K562 (cell line): ENCODE measurements around the gene ZFP92. TPM values are rescaled to one million over a fixed set of nuclear protein-coding genes. Genes with fewer than 3 reads are reported as not detected.

ENCODE experiments used
- ATAC-seq: fragments of 200-7000 bp; cut with Tn5 transposase; 3 replicates; pipeline ENCODE4 v1.9.1; 2020; ENCODE audit warnings: moderate library complexity
- BruUV-seq: library from RNA; stranded (reverse); fragments of 400-500 nt; replicated peaks from 2 replicates; lab custom pipeline; 2021; lab: Mats Ljungman, UMichigan
- CTCF ChIA-PET: fragments of 300-600 bp; formaldehyde crosslinking; extraction: SDS; loops from one replicate; lab custom pipeline; 2021; ENCODE audit warnings: low intra/inter-chr PET ratio; lab: Yijun Ruan, JAX
- POLR2A ChIA-PET: fragments of 300-600, 350-650 bp; sonication (Branson Sonifier 250); formaldehyde crosslinking; extraction: SDS; loops from one replicate; lab custom pipeline; 2021; ENCODE audit warnings: antibody characterized with exemption, inconsistent platforms; lab: Yijun Ruan, JAX
- DNase-seq, 4 experiments: peaks; one replicate each; pipeline versions ENCODE4 v3.0.0 to v3.0.0-alpha.2; 2011 to 2018; ENCODE audit warnings: low spot score in 3 of 4, mixed read lengths in 3 of 4; ENCODE audit errors: extremely low read depth in 1 of 4
- FAIRE-seq: peaks from 2 replicates; lab custom pipeline; 2011; peaks lifted over from hg19 to GRCh38; lab: Jason Lieb, UNC
- H2AFZ ChIP-seq: 2 replicates; pipeline ENCODE4 v1.6.0; 2011; ENCODE audit warnings: low read depth, low read length, control low read depth, inconsistent platforms
- H3K27ac ChIP-seq: fragments of 200-600 bp; 3 replicates; pipeline ENCODE4 v1.8.0; 2011; ENCODE audit warnings: low read depth, mild to moderate bottlenecking, control low read depth, inconsistent platforms, low read length, moderate library complexity, mixed read lengths; ENCODE audit errors: extremely low read depth
- H3K27me3 ChIP-seq, 2 experiments: fragments of 300-600 bp in 1 of 2; 2 replicates in 1 of 2; 3 replicates in 1 of 2; pipeline versions ENCODE4 v1.6.0 to v1.8.0; 2011; ENCODE audit warnings: inconsistent platforms in 2 of 2, low read length in 2 of 2, mild to moderate bottlenecking in 1 of 2, mixed read lengths in 1 of 2, moderate library complexity in 1 of 2; ENCODE audit not compliant: control insufficient read depth in 2 of 2, insufficient read depth in 2 of 2
- H3K36me3 ChIP-seq: fragments of 300-600 bp; 3 replicates; pipeline ENCODE4 v1.8.0; 2011; ENCODE audit warnings: mild to moderate bottlenecking, low read length, inconsistent platforms; ENCODE audit not compliant: control insufficient read depth, insufficient read depth
- H3K4me1 ChIP-seq, 2 experiments: fragments of 200-600 bp in 1 of 2; replicated peaks in 1 of 2; 2 replicates in 1 of 2; 3 replicates in 1 of 2; pipeline versions ENCODE4 v1.5.1 to v1.8.0; 2011; ENCODE audit warnings: inconsistent platforms in 2 of 2, low read length in 2 of 2, mild to moderate bottlenecking in 1 of 2, mixed read lengths in 1 of 2, moderate library complexity in 1 of 2; ENCODE audit not compliant: control insufficient read depth in 2 of 2, insufficient read depth in 2 of 2
- H3K4me2 ChIP-seq: 2 replicates; pipeline ENCODE4 v1.6.1; 2011; ENCODE audit warnings: low read length, control low read depth, inconsistent platforms, mixed read lengths; ENCODE audit not compliant: insufficient read depth
- H3K4me3 ChIP-seq: fragments of 200-600 bp; sonication (generic), shearing (Covaris generic); 2 replicates; pipeline ENCODE4 v1.5.1; 2016; ENCODE audit warnings: control low read depth, inconsistent platforms
- H3K79me2 ChIP-seq: fragments of 200-600 bp; 3 replicates; pipeline ENCODE4 v1.8.0; 2011; ENCODE audit warnings: low read length, inconsistent platforms; ENCODE audit not compliant: control insufficient read depth, insufficient read depth
- H3K9ac ChIP-seq, 2 experiments: 2 replicates each; pipeline versions ENCODE4 v1.6.0 to v1.6.1; 2011; ENCODE audit warnings: low read depth in 2 of 2, low read length in 2 of 2, control low read depth in 1 of 2, inconsistent platforms in 1 of 2, mild to moderate bottlenecking in 1 of 2, mixed read lengths in 1 of 2; ENCODE audit not compliant: insufficient read depth in 1 of 2
- H3K9me1 ChIP-seq: one replicate; pipeline ENCODE4 v1.6.0; 2011; ENCODE audit warnings: inconsistent platforms, mild to moderate bottlenecking, low read length, moderate library complexity; ENCODE audit not compliant: control insufficient read depth, insufficient read depth
- H3K9me3 ChIP-seq: replicated peaks from 2 replicates; pipeline ENCODE4 v1.5.1; 2011; ENCODE audit warnings: low read depth, low read length, inconsistent platforms; ENCODE audit not compliant: control insufficient read depth, insufficient read depth
- H4K20me1 ChIP-seq: replicated peaks from 2 replicates; pipeline ENCODE4 v1.6.1; 2011; ENCODE audit warnings: low read length, inconsistent platforms, mixed read lengths; ENCODE audit not compliant: control insufficient read depth, insufficient read depth
- RBM14 ChIP-seq: fragments of 200-400 bp; formaldehyde crosslinking; IDR thresholded peaks from 2 replicates; pipeline ENCODE4 v1.6.1; 2018; ENCODE audit warnings: low read depth, mild to moderate bottlenecking, low read length, moderate library complexity, borderline replicate concordance; ENCODE audit not compliant: insufficient read depth
- ZFP30 ChIP-seq: fragments of 250-450 bp; sonication (Bioruptor Pico); IDR thresholded peaks from 2 replicates; pipeline ENCODE4 v1.8.0; 2022; ENCODE audit warnings: moderate library complexity, mild to moderate bottlenecking, inconsistent platforms, borderline replicate concordance
- ZNF695 ChIP-seq: fragments of 450-650 bp; formaldehyde crosslinking; IDR thresholded peaks from 2 replicates; pipeline ENCODE4 v1.4.0; 2020; ENCODE audit warnings: mild to moderate bottlenecking, moderate library complexity
- WGBS: fragments of 100-300 bp; shearing (Covaris generic); methylation state at CpG from one replicate; pipeline ENCODE4 v1.1.6; 2016; ENCODE audit warnings: low coverage, mixed read lengths; ENCODE audit not compliant: insufficient coverage; ENCODE audit errors: missing lambda C conversion rate; 5-methylcytosine and 5-hydroxymethylcytosine counted together
- in situ Hi-C: fragments of 300-500 bp; cut with MboI; formaldehyde crosslinking; loops from 4 replicates; pipeline ENCODE4 v1.15.0; 2018; ENCODE audit warnings: inconsistent platforms, mixed read lengths
- intact Hi-C: fragments of 100-400 bp; cut with micrococcal nuclease; formaldehyde crosslinking; loops from 2 replicates; pipeline ENCODE4 v1.14.2; 2022
- polyA plus RNA-seq, 8 experiments: library from polyadenylated mRNA; depleted of rRNA in 4 of 8; stranded (reverse) in 5 of 8; unstranded in 3 of 8; fragments of >200 nt; fragmentation: Nextera tagmentation in 2 of 8; fragmentation: Illumina TruSeq in 1 of 8; extraction: Ambion mirVana in 2 of 8; extraction: Trizol in 1 of 8; gene quantifications; 2 replicates each; pipeline versions ENCODE4 v1.2.1 to v1.2.3, GENCODE V29; 2011 to 2014; ENCODE audit warnings: inconsistent platforms in 1 of 8, missing spikeins in 1 of 8
- total RNA-seq, 7 experiments: library from RNA; depleted of rRNA in 6 of 7; stranded (reverse); fragments of >200 nt in 6 of 7; fragmentation: Illumina TruSeq in 2 of 7; extraction: Trizol in 2 of 7; gene quantifications; 2 replicates each; pipeline versions ENCODE4 v1.2.1 to v1.2.3, GENCODE V29; 2011 to 2021; ENCODE audit warnings: low replicate concordance in 1 of 7
- TF ChIP-seq, protein P1 (sequence below): fragments of 250-450 bp; sonication (Bioruptor Pico); IDR thresholded peaks from 2 replicates; pipeline ENCODE4 v1.8.0; 2021; ENCODE audit warnings: moderate library complexity, mild to moderate bottlenecking, inconsistent platforms

The ZFP92 gene
- total and polyA plus RNA-seq, 9 of the 15 experiments (the other 6 are each of a cell fraction or from before 2014, with no cell fraction given) = 0.32 to 3.3 (median 1.8) TPM

DNA sequence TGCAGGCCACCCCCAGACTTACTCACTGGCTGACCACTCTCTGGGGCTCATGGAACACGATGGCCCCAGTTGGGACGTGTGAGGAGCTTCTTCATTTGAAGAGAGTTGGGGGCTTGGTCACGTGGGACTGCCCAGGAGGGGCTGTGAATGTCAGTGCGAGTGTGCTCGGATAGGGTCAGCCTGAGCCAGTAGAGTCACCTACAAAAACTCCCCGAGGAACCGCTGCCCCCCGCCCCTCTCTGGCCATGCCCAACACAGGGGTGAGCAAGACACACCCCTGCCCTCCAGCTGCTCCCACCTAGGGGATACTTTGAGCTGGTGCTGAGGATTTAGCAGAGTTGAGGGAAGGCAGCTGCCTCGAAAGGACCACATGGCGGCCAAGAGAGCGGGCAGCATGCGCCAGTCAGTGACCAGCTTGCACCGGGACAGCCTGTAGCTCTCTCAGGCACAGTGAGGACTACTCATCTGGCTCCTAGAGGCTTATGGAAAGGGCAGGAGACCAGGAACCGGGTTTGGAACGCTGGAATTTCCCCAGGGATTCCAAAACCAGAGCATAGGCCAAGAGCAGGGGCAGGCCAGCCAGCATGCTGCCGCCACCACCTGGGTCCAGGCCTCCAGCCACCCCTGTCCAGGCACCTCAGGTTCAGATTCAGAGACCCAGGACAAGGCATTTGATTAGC is 18.5 kb upstream of the ZFP92 start (continued):
- TF ChIP-seq ZNF695 = no peak

DNA sequence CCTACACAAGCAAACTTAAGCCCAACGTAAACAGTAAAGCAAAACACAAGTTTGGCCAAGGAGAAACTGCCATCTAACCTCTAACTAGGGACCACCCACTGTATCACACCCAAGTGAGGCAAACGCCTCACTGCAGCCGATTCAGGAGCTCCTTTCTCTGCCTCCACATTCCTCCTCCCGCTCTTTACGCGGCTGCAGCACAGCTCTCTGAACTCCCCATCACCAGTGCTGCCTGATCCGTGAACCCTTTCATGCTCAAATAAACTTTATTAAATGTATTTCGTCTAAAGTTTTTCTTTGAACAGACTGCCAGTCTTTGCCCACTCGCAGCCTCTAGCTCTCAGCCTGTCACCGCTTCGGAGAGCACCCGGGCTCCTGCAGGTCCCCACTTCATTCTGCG is 16.7 kb upstream of the ZFP92 start:
- no peaks in the 10 kb centered on the region for H4K20me1 ChIP-seq
- H3K4me2 ChIP-seq = no peak overlapping the region
- FAIRE-seq (no peak), DNase-seq (no peak)
- H3K9me3 ChIP-seq = no peaks in the 10 kb centered on the region
- no peaks in the 10 kb centered on the region for H3K9me1 ChIP-seq
- WGBS = 2% methylated on average over 6 of the region's 13 CpGs
- BruUV-seq = no TSS peak
- TF ChIP-seq RBM14 = no peak
- TF ChIP-seq ZFP30 (CRISPR knock-in tag) = no peak
- TF ChIP-seq, protein P1, sequence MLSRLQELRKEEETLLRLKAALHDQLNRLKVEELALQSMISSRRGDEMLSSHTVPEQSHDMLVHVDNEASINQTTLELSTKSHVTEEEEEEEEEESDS = no peak
- TF ChIP-seq, all 486 proteins: peak for 0
- peaks cover 0 to 24% of the 10 kb centered on the region in 2 experiments; a peak in 2 of 5 replicates for H3K27me3 ChIP-seq
- H3K27ac ChIP-seq = no peak overlapping the region
- ATAC-seq = no peak
- H3K4me3 ChIP-seq = no peak overlapping the region
- CTCF ChIA-PET = no interaction called here
- H3K79me2 ChIP-seq = no peaks in the 10 kb centered on the region
- no peaks in the 10 kb centered on the region for H3K36me3 ChIP-seq
- intact Hi-C loops = no loop called here
- in situ Hi-C loops = no loop called here
- POLR2A ChIA-PET = no interaction called here
- H3K4me1 ChIP-seq = peaks cover 0 to 16% of the 10 kb centered on the region in 2 experiments; a peak in 2 of 5 replicates
- no peak overlapping the region for H3K9ac ChIP-seq
- no peak overlapping the region for H2AFZ ChIP-seq
